GM21723 (cell line): Measurements from ENCODE around the gene PHKG2.
"Not testable (repeated sequence)": the region's sequence is repeated elsewhere in the genome, so short reads cannot be mapped to it uniquely, and the experiment has no call there.

Experiments
- ATAC-seq: cut with Tn5 transposase; IDR thresholded peaks from one replicate; pipeline ENCODE4 v1.9.1; 2021; ENCODE audit warnings: mild to moderate bottlenecking, moderate library complexity; ENCODE audit not compliant: unreplicated experiment

The PHKG2 gene, protein sequence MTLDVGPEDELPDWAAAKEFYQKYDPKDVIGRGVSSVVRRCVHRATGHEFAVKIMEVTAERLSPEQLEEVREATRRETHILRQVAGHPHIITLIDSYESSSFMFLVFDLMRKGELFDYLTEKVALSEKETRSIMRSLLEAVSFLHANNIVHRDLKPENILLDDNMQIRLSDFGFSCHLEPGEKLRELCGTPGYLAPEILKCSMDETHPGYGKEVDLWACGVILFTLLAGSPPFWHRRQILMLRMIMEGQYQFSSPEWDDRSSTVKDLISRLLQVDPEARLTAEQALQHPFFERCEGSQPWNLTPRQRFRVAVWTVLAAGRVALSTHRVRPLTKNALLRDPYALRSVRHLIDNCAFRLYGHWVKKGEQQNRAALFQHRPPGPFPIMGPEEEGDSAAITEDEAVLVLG

DNA sequence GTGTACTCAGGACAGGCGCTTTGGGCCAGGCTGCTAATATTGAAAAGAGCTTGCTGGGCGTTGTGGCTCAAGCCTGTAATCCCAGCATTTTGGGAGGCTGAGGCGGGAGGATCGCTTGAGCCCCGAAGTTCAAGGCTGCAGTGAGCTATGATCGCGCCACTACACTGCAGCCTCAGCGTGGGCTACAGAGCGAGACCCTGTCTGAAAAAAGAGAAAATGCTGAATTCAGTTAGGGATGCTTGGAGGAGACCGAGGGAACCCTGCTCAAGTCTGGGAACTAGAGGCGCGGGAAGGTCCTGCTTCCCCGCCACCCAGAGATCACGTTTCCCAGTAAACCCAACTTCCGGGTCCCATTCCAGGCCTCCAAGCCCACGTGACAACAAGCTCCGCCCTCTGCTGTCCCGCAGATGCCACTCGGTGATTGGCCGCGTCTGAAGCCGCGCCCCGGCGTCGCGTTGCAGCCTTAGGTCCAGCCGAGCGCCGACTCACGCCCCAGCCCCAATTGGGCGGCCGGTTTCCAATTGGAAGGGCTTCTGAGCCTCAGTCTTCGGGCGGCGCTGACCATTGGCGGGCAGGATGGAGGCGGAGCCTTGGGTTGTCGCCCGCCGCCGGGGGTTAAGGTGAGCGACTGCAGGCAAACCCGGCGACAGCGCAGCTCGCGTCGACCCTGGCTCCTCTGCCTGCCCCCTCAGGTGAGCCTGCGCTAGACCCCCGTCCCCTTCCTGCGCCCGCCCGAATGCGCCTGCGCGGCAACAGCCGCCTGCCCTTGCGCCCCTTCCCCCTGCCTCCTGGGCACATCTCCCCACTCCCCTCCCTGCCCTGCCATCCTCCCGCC lies at the start of gene PHKG2:
TSS of gene PHKG2 (plus strand) at position 627 of the 835 bp plus-strand sequence. CDS start 396 bp downstream, outside the sequence.
- ATAC-seq = peak; percentile 95

DNA sequence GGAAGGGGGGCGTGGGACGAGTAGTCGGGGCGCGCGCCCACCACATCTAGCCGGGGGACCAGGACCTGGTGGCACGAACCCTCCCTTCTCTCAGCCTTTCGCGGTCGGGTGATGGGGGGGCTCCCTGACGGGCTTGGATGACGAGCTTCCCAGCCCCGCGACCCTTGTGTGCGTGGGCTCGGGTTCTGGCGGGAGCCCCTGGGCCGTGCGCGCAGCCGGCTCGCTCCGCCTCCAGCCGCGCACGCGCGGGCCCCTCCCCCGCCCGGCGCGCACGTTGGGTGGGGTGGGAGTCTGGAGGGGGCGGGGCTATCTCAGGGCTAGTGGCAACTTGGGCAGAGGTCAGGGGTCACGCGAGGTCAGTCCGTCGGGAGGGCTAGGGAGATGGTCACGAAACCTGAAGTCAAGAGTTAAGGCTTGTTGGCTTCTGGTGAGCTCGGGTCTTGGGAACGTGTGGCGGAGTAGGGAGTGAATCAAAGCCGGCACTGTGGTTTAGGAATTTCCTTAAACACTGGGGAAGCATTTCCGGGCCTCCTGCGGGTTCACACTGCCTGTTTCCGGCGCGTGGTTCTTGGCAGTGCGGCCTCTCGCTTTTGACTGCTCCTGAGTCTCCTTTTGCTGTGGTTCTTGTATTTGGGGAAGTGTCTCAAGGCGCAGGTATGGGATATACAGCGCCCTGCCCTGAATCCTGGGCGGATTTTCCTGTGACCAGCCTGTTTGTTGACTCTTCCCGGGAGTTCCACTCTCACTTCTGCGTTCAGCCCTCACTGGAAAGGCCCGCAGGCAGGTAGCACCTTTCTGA lies 49.2 kb upstream of the PHKG2 start, which contains the start of gene SRCAP:
TSS of gene SRCAP (plus strand) at position 356 of the 799 bp plus-strand sequence. CDS start 1,654 bp downstream, outside the sequence.
- ATAC-seq = peak; percentile 36

DNA sequence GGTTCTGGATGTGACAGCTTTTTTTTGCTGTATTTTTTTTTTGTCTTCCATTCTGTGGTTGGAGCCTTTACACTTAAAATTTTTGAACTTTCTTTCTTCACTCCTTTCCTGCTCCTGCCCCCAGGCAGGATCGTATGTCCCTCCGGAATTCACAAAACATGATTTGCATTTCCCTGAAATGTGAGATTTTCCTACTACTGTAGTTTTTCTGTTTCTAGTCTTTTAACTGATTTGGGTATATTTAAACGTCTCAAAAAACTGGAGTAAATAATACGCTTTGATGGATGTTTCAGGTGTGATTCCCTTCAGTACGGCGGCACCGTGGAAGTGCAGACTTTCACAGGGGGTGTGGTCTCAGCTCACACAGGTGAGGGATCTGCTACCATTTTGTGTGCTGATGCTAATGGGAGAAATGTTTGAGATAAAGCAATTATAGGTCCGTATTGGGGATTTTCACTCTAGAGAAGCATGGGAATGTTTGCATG lies 48.6 kb upstream of the PHKG2 start:
- no peak for ATAC-seq

- ATAC-seq = no peak
Measured at GRCh38 chr16:30700491-30700890, 47.7 kb upstream of the PHKG2 start.

DNA sequence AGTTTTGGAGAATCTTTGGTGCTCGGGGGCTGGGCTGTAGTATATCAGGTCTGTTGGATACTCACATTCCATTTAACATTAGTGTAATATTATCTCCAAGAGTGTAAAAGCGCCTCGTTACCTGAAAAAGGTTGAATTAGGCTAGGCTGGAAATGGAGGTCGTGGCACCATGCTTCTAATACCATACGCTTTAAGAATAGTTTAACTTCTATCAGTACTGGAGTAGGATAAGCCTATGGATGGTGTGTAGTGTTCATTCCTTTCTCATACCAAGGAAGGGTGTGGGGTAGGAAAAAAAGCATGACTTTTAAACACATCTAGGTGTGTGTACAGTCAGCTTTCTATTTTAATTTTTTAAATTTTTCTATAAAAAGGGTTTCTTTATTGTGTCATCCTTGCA lies 47.3 kb upstream of the PHKG2 start:
- ATAC-seq = no peak

DNA sequence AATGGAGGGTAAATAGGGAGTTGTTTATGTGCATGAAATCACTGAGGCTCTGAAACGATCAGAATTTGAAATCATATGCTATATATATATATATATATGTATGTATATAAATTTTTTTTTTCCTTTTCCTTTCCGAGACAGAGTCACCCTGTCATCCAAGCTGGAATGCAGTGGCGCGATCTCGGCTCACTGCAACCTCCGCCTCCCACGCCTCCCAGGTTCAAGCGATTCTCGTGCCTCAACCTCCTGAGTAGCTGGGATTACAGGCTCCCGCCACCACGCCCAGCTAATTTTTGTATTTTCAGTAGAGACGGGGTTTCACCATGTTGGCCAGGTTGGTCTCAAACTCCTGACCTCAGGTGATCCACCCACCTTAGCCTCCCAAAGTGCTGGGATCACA lies 45.2 kb upstream of the PHKG2 start:
- ATAC-seq = not testable (repeated sequence)

DNA sequence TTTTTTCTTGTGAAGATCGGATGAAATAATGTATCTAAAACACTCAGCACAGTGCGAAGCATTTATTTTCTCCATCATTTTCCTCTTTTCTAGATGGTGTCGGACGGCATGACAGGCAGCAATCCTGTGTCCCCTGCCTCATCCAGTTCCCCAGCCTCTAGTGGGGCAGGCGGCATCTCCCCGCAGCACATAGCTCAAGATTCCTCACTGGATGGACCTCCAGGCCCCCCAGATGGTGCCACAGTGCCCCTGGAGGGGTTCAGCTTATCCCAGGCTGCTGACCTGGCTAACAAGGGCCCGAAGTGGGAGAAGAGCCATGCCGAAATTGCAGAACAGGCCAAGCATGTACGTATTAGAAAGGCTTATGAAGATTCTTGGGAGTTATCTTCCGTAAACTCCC lies 44.3 kb upstream of the PHKG2 start:
- ATAC-seq = no peak

- no peak for ATAC-seq
Measured at GRCh38 chr16:30706046-30706445, 42.2 kb upstream of the PHKG2 start.

DNA sequence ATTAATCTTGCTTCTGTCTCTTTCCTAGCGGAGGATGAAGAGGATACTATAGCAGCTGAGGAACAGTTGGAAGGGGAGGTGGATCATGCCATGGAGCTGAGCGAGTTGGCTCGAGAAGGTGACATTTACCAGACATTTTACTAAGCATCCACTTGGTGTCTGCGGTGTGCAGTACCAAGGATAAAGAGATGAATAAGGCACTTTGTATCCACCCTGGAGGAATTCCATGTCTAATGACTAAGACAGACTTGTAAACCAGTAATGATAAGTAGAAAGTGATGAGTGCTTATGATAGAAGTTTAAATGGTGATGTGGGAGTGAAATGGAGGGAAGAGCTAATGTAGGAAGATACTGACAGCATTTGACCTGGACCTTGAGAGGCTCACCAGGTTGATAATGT lies 37.3 kb upstream of the PHKG2 start:
- no peak for ATAC-seq

DNA sequence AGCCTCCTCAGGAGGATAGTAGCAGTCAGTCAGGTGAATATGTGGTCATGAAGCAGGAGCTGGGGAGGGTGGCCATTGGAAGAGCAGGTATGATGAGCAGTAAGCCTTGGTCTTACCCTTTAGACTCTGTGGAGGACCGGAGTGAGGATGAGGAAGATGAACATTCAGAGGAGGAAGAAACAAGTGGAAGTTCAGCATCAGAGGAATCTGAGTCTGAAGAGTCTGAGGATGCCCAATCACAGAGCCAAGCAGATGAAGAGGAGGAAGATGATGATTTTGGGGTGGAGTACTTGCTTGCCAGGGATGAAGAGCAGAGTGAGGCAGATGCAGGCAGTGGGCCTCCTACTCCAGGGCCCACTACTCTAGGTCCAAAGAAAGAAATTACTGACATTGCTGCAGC lies 36.5 kb upstream of the PHKG2 start:
- no peak for ATAC-seq

DNA sequence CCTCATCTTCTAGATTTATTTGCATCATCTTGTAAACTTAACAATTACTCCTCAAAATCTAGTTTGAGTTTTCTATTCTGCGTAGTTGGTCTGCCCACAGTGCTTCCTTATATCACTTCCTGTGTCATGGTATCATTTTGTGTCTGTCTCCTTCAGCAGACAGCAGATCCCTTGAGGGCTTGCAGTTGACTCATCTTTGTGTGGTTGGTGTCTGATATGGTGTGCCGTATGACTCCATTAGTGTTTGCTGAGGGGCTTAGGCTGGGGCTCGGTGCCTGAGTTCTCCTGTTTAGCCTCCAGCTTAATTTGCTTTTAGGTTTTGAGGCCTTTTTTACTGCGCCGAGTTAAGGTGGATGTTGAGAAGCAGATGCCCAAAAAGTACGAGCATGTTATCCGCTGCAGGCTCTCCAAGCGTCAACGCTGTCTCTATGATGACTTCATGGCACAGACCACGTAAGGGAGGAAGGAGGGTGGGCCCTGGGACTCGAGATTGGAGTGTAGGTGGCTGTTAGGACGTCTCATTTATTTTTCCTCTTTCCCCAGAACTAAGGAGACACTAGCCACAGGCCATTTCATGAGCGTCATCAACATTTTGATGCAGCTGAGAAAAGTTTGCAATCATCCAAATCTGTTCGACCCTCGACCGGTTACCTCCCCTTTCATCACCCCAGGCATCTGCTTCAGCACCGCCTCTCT lies 32.3 kb upstream of the PHKG2 start:
- ATAC-seq = no peak

GRCh38 chr16:30720086-30720485 lies 28.1 kb upstream of the PHKG2 start:
- no peak for ATAC-seq

- no peak for ATAC-seq
Measured at GRCh38 chr16:30720694-30721093, 27.5 kb upstream of the PHKG2 start.

DNA sequence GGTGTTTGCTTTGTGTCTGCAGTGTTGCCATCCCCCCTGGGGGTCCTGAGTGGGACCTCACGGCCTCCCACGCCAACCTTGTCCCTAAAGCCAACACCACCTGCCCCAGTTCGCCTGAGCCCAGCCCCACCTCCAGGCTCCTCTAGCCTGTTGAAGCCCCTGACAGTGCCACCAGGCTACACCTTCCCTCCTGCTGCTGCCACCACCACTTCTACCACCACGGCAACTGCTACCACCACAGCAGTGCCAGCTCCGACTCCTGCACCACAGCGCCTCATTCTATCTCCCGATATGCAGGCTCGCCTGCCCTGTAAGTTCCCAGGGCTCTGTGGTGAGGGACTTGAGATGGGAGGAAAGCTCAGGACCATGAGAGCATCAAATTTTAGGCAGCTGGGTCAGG lies 27.1 kb upstream of the PHKG2 start:
- ATAC-seq = no peak

- no peak for ATAC-seq
Measured at GRCh38 chr16:30721606-30722005, 26.6 kb upstream of the PHKG2 start.

GRCh38 chr16:30722443-30722842 lies 25.8 kb upstream of the PHKG2 start:
- no peak for ATAC-seq

DNA sequence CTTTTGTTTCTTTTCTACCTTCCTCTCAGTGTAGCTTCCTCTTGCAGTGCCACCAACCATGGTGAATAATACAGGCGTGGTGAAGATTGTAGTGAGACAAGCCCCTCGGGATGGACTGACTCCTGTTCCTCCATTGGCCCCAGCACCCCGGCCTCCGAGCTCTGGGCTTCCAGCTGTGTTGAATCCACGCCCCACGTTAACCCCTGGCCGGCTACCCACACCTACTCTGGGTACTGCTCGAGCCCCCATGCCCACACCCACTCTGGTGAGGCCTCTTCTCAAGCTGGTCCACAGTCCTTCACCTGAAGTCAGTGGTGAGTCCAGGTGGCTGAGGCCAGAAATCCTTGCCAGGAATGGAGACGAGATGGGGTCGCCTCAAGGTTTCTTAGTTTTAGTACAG lies 25.3 kb upstream of the PHKG2 start:
- no peak for ATAC-seq

GRCh38 chr16:30723725-30724355 lies 24.4 kb upstream of the PHKG2 start:
- no peak for ATAC-seq

DNA sequence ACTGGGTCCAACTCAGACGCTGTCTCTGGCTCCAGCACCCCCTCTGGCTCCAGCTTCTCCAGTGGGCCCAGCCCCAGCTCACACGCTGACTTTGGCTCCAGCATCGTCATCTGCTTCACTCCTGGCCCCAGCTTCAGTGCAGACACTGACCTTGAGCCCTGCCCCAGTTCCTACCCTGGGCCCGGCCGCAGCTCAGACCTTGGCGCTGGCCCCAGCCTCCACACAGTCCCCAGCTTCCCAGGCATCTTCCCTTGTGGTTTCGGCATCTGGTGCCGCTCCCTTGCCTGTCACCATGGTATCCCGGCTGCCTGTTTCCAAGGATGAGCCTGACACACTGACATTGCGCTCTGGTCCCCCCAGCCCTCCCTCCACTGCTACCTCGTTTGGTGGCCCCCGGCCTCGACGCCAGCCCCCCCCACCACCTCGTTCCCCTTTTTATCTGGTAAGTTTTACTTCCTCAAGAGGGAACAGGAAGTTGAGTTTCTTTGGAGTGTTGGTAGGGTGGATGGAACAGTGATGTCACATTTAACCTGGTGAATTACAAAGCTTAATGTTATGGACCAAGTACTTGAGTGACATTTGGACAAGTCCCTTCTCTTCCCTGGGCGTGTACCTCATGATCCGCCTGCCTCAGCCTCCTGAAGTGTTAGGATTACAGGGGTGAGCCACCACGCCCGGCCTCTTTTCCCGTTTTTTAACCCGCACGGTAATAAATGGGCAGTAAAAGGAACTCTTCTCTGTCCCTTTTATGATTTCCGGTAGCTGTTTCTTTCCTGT lies 23.4 kb upstream of the PHKG2 start:
- no peak for ATAC-seq
